ENCODE measurements around the gene EPX.

- TF ChIP-seq CTCF (IDR thresholded peaks at IDR 0.05) (no peak), POLR2A (IDR thresholded peaks at IDR 0.05) (no peak)
Observed at GRCh38 chr17:58239987-58240386, 47.5 kb downstream of the EPX start.

All from Peyer's patch (tissue), 4 donors.